Adrenal gland (tissue), 5 donors: Measurements from ENCODE around the gene MRPL36.

Experiments used
- CTCF ChIP-seq, 6 experiments: fragments of 450-650 bp in 4 of 6; fragments of 200-600 bp in 2 of 6; sonication (generic) in 1 of 6; IDR thresholded peaks; 1 replicate in 5 of 6; 2 replicates in 1 of 6; pipeline versions ENCODE4 v1.5.1 to v1.8.0; 2016 to 2021; ENCODE audit warnings: antibody characterized with exemption in 6 of 6, mild to moderate bottlenecking in 2 of 6, moderate library complexity in 1 of 6
- POLR2A ChIP-seq, 2 donors: fragments of 450-650 bp; IDR thresholded peaks; one replicate each; pipeline ENCODE4 v1.6.1; 2017; ENCODE audit warnings: antibody characterized with exemption in 2 of 2, mild to moderate bottlenecking in 2 of 2, moderate library complexity in 1 of 2
- donor health status: DM: no; HTN: no; CAD: no.

- TF ChIP-seq CTCF (IDR thresholded peaks at IDR 0.05) (no peak), POLR2A (IDR thresholded peaks at IDR 0.05) (no peak)
These were observed 42.1 kb downstream of the MRPL36 start for GRCh38 chr5:1757511-1757910.
